NCI-H1694 (cell line): ENCODE data around the gene IL6R.
A peak's percentile ranks its signal among the peaks of the same experiment; 100 is the strongest.
"Not testable (repeated sequence)": the region's sequence is repeated elsewhere in the genome, so short reads cannot be mapped to it uniquely, and the experiment has no call there.

ENCODE experiments used
- DNase-seq: peaks from one replicate; lab custom pipeline; 2025; lab: John Stamatoyannopoulos, UW

IL6R gene

GRCh38 chr1:154406886-154407197, 1.7 kb downstream of the IL6R start:
- DNase-seq: no peak

- DNase-seq: no peak
These were observed 2.3 kb downstream of the IL6R start for GRCh38 chr1:154407198-154408091.

- DNase-seq: no peak
These were observed 3.1 kb downstream of the IL6R start for GRCh38 chr1:154408174-154408777.

GRCh38 chr1:154410185-154410827, 5.2 kb downstream of the IL6R start:
- no peak for DNase-seq

GRCh38 chr1:154411525-154411924, 6.4 kb downstream of the IL6R start:
- DNase-seq: no peak

GRCh38 chr1:154413177-154413783, 8.1 kb downstream of the IL6R start:
- DNase-seq: no peak

- no peak for DNase-seq
These were observed 9.5 kb downstream of the IL6R start for GRCh38 chr1:154414606-154415005.

GRCh38 chr1:154416471-154417337, 11.6 kb downstream of the IL6R start:
- DNase-seq: no peak

GRCh38 chr1:154417338-154417608, 12.1 kb downstream of the IL6R start:
- DNase-seq: no peak

- no peak for DNase-seq
These were observed 13.1 kb downstream of the IL6R start for GRCh38 chr1:154418062-154418921.

- DNase-seq: no peak
These were observed 13.9 kb downstream of the IL6R start for GRCh38 chr1:154418923-154419619.

GRCh38 chr1:154419620-154420571, 14.8 kb downstream of the IL6R start:
- DNase-seq: peak; percentile 44

GRCh38 chr1:154420961-154421924, 16.1 kb downstream of the IL6R start:
- no peak for DNase-seq

- not testable (repeated sequence) for DNase-seq
These were observed 16.9 kb downstream of the IL6R start for GRCh38 chr1:154422049-154422448.

- no peak for DNase-seq
These were observed 17.4 kb downstream of the IL6R start for GRCh38 chr1:154422521-154422920.

GRCh38 chr1:154423304-154423987, 18.3 kb downstream of the IL6R start:
- DNase-seq: no peak

- no peak for DNase-seq
These were observed 18.8 kb downstream of the IL6R start for GRCh38 chr1:154423988-154424326.

- DNase-seq: no peak
These were observed 20.0 kb downstream of the IL6R start for GRCh38 chr1:154425172-154425571.
